ENCODE data around the gene MUCL3.
A peak's percentile ranks its signal among the peaks of the same experiment; 100 is the strongest.
"Not testable (repeated sequence)": the region's sequence is repeated elsewhere in the genome, so short reads cannot be mapped to it uniquely, and the experiment has no call there.

The MUCL3 gene

DNA sequence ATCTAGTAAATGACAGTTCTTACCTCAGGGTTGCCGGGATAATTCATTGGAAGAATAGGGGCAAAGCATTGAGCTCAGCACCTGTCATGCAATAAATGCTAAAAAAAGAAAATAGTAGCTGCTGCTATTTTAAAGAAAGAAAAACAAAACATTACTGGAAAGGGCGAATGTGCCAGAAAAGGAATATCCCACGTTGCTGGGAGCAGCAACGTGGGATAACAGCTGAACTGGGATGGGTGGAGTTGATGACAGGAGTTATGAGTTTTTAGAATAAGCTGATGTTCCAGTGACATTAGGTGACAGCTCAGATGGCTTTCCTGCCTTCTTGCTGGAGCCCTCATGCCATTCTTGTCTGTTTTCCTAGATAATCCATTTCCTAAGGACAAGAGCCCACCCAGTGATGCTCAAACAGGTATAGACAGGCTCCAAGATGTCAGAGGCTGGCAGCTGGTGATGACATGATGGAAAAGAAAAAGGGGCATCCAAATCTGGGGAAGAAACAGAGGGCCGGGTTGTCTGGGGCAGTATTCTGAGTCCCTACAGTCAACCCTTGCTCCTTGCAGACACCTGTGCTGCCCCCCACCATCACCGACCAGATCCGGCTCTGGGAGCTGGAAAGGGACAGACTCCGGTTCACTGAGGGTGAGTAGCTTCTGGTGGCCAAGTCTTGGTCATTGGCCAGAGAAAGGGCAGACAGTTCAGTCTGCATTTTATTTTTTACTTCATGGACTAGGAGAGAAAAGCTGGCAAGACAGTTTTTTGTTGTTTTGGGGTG, 27.8 kb upstream of the MUCL3 start:
- DNase-seq, result no peak

DNA sequence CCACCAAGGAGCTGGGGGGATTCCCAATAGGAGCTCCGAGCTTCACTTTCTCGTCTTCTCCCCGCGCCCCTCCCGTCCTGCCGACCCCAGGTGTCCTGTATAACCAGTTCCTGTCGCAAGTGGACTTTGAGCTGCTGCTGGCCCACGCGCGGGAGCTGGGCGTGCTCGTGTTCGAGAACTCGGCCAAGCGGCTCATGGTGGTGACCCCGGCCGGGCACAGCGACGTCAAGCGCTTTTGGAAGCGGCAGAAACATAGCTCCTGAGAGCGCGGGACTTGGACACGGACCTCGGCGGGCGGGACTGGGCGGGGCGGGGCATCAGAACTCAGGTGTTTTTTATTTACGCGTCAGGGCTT, 27.1 kb upstream of the MUCL3 start:
- DNase-seq, result no peak

DNA sequence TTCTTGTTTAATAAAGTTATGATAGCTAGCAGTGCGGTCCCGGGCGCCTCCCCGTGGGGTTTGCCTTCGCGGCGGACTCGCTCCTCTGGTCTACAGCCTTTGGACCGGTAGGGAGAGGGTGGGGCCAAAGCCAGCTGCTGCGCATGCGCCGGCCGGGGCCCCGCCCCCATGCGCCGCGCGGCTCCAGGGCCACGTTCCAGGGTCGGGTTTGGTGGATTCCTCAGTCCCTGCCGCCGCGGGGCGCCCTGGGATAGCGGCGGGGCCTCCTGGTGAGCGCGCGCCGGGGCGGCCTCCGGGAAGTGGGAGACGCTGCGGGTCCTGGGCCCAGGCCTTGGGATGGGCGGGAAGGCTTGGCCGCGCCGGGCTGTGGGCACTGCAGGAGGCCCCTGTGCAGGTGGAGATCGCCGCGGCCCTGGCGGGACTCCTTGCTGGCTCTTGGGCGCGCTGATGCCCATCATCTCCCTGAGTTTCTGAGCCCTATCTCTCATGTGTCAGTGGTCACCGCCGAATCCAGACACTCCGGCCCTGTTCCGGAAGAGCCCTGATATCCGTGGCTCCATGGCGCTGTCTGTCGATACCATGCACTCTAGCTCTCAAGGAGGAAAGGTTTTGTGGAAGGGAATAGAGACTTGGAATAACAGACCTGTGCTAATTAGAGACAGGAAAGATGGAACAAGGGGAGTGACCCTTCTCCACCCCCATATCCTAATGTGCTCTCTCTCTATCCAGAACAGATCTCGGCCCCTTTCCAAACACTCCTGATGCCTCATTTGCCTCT, 26.5 kb upstream of the MUCL3 start, which contains the start of gene VARS2:
Gene VARS2, plus strand, starts transcription at position 163 of the 778 bp plus-strand sequence. Its CDS starts 599 bp downstream, at position 762.
- peak; percentile 85 for DNase-seq

DNA sequence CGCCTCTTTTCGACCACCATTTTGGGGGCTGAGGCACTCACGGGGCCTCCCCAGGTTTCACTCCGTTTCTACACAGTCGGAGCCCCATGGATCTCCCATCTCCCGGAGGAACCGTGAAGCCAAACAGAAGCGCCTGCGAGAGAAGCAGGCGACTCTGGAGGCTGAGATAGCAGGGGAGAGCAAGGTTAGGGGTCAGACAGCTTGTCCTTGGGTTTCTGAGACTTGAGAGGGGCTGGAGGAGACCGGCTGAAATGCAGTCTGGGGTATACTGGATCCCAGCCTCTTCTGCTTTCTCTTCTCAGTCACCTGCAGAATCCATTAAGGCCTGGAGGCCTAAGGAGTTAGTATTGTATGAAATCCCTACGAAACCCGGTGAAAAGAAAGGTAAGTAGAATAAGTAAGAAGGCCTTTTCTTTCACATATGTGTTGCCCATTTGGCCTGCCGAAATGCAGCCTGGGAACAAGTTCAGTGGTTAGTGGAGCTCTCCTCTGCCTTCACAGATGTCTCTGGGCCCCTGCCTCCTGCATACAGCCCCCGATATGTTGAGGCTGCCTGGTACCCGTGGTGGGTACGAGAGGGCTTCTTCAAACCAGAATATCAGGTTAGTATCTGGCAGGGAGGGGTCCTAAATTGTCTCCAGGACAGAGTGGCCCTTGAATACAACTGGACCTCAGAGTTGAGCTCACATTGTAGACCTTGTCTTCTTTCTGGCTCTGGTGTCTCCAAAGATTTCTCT, 25.8 kb upstream of the MUCL3 start:
- no peak for DNase-seq

DNA sequence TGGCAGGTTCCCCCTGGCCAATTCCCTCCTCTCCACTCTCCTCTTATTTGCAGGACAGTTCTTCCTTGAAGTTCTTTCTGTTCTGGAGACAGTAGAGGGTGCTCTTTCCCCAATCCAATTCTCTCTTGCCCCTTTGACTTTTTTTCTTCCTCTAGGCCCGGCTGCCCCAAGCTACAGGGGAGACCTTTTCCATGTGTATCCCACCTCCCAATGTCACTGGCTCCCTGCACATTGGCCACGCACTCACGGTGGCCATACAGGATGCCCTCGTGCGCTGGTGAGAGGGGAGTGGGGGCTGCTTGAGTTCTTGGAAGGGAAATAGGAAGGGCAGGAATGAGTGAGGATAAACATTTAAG, 25.2 kb upstream of the MUCL3 start:
- DNase-seq, result peak; percentile 26

DNA sequence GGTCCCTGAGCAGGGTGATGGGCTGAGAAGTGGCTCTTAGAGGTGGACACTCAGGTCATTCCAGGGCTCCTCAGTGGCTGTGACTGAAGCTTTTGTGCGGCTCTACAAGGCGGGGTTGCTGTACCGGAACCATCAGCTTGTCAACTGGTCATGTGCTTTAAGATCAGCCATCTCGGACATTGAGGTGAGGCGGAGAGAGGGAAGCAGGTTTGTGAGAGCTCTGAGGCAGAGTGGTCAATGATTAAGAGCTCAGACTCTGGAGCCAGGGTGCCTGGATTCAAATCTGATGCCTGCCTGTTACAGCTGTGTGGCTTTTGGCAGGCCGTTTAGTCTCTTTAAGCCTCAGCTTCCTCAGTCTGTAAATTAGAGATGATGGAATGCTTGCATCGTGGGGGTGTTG, 23.7 kb upstream of the MUCL3 start:
- no peak for DNase-seq

DNA sequence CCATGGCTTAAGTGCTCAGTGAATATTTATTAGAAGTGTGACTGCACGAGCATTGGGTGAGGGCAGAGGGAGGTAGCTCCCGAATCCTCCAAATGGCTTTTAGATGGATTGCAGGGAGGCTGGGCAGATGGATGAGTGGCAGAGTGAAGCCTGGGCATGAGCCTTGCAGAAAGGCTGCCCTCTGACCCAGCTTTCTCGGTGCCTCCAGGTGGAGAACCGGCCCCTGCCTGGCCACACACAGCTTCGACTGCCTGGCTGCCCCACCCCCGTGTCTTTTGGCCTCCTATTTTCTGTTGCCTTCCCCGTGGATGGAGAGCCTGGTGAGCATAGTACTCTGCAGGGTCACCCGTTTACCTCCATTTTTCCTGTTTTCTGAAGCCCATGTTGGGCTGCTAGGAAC, 23.3 kb upstream of the MUCL3 start:
- no peak for DNase-seq

DNA sequence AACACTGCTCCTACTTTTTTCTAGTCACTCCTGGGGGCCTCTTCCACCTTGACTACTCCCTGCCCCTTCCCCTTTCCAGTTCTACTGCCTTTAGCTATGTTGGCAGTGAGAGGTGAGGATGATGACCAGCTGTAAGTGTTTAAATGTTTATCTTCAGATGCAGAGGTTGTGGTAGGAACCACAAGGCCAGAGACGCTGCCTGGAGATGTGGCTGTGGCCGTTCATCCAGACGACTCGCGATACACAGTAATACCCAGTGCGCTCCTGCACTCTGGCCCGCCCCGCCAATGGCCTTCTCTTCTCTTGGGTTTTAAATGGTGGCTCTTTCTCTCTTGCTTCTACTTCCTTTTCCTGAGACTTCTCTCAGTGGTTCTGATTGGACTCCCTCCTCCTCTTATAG, 22.1 kb upstream of the MUCL3 start:
- no peak for DNase-seq

DNA sequence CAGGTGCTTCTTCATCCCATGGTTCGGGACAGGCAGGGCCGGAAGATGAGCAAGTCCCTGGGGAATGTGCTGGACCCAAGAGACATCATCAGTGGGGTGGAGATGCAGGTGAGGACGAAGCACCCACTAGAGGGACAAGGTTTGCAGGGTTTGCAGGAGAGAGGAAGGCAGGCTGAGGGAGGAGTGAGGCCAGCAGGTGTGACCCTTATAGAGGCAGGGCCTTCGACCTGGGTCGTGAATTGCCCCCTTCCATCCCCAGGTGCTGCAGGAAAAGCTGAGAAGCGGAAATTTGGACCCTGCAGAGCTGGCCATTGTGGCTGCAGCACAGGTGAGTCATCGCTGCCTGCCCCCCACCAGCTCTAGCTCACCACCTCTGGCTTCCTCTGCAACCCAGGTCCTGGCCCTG, 18.3 kb upstream of the MUCL3 start:
- DNase-seq, result no peak

DNA sequence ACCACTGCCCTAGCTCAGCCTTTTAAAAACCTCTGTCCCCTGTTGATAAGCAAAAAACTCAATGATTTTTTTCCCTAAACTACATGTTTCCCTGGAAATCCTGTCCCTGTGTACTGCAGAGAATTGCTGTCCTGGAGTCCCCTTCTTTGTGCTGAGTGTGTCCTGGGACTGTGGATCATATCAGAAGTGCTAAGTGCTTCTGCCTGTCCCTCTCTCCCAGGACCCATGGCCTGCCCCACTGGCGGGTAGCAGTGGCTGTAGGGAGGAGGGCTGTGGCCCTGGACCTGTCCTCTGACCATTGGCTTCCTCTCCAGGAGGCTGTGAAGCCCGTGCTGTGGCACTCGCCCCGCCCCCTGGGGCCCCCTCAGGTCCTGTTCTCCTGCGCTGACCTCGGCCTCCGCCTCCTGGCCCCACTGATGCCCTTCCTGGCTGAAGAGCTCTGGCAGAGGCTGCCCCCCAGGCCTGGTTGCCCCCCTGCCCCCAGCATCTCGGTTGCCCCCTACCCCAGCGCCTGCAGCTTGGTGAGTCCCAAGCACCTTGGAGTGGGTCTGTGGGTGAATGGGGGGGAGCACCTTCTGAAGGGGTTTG, 16.6 kb upstream of the MUCL3 start:
- DNase-seq, result not testable (repeated sequence)

DNA sequence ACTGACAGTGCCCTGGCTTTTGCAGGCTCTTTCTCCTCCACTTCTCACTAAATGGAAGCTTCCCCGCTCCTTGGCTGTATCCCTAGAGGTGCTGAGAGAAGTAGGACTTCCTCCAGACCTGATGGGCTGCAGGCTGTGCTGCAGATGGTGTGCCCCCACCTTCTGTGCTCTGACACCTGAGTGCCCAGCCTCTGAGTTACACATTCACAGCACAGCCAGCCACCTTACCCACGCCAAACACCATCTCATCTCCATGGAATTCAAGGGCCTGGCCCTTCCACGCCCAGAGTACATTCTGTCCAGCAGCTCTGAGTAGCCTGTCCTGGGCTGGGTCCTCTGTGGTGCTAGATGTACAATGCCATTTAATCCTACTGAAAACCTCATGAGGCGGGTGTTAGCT, 14.1 kb upstream of the MUCL3 start:
- no peak for DNase-seq

DNA sequence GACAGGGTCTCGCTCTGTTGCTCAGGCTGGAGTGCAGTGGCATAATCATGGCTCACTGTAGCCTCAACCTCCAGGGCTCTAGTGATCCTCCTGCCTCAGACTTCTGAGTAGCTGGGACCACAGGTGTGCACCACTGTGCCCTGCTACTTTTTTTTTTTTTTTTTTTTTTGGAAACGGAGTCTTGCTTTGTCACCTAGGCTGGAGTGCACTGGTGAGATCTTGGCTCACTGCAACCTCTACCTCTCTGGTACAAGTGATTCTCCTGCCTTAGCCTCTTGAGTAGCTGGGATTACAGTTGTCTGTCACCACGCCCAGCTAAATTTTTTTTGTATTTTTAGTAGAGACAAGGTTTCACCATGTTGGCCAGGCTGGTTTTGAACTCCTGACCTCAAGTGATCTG, 13.7 kb upstream of the MUCL3 start:
- DNase-seq, result not testable (repeated sequence)

DNA sequence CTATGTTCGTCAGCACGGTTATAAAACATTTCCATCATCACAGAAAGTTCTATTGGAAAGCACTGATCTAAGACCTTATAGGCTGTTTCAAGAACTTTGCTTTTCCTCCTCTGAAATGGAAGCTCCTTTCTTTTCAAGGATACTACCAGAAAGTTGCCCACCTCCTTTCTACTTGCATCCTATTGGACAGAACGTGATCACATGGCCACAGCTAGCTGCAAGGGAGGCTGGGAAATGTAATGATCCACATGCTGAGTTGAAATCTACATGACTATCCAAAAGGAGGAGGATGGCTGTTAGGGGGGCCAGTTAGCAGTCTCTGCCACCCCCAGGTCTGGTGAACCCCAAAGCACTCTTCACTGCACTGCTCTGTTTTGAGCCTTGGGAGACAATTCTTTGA, 12.1 kb upstream of the MUCL3 start:
- DNase-seq, result no peak

DNA sequence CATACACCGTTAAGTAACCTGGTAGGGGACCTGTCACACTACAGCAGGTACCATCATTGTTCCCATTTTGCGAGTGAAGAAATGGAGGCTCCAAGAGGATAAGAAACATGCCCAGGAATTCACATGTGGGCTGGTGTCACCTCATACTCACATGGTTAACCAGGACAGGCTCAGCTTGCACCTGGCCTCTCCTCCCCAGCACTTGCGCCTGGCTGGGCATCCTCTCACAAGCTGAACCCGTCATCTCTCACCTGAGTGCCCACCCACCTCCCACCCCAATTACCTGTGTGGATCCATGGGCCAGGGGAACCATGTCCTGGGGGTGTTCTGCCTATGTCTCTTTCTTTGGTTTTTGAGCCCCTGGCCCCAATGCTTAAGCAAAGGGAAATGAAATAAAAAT, 10.3 kb upstream of the MUCL3 start:
- no peak for DNase-seq

DNA sequence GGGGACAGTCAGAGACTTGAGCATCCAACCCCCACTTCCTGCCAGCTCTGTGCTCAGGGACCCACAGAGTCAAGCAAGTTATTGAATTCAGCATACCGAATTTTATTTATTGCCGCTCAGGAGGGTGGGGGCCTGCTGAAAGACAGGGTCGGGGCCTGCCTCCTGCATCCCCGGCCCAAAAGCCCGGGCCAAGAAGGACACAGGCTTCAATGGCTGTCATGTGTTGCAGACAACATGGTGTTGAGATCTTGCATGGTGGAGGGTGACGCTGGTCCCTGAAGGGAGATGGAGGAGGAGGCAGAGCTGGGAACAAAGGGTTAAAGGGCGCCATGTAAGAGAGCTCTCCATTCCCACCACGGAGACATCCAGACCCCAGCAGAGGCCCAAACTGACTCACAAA, 9.5 kb upstream of the MUCL3 start:
- DNase-seq, result no peak

DNA sequence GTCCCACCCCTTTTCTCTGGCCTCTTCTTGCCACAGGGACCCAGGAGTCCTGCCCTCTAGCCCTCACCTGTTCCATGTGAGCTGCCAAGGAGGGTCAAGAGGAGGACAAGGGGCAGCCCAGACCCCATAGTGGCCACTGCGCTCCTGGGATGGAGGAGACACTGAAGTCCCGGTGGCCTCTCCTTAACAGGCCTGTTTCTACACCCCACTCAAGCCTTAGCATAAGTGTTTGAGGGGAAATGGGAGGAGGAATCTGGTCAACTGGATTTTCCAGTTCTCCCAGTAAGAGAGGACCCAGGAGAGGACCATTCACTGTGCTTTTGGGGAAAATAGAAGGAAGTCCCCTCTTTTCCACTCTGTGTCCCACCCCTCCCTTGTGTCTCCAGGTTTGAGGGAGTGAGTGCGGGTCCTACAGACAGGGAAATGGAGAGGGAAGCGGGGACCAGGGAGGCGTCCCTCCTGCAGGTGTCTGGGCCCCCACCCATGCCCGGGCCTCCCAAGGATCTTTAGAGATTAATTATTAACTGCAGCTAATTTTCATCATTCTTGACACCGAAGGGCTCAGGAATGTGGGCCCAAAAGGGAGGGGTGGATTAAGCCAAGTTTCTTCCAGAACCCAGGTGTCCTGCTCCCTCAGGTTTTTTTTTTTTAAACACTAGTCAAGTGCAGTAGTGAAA, 8.7 kb upstream of the MUCL3 start, which contains the start of gene SFTA2:
Gene SFTA2, minus strand, starts transcription at position 202 of the 677 bp plus-strand sequence. Its CDS starts 74 bp downstream, at position 128.
- DNase-seq, result no peak

DNA sequence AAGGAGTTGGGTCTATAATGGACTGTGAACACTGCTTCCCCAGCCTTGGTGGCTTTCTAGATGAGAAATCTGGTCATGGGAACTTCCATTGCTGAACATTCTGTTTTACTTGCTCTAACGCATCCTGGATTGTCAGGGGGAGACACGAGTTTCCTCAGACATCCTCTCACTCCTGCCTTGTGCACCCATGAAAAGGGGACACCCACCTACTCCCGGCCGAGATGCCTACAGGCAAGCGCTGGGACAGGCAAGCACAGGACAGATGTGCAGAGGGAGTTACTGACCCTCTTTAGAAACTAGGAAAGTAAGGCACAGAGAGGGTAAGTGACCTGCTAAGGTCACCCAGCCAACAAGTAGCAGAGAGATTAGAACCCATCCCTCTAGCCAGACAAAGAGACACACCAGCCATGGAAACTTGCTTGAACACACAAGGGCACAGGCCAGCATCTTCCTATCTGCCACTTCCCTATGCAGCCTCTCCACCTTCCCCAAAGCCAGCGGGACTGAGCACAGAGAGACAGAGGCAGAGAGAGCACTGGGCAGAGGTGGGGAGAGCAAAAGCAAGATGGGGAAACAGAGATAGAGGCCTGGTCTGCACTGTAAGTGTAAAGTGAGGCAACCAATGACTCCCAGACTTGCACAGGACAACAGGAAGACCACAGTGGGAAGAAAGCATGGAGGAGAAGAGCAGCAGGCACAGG, 8.0 kb upstream of the MUCL3 start:
- no peak for DNase-seq

DNA sequence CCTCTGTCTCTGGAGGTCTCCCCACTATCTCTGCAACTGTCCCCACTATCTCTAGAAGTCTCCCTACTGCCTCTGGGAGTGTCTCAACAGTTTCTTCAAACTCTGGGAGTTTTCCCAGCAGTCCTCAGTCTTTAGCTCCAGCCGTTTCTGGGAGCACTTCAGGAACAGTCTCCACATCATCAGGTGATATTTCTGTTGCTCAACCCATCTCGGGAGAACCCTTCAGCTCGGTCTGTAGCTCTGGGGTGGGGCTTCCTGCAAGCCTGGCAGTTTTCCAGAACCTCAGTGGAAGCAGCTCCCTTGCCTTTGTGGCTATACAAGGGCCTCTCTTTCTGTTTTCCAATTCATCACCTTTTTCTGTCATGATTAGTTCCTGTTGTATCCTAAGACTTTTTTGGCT, 5.8 kb upstream of the MUCL3 start:
- DNase-seq, result peak; percentile 53

DNA sequence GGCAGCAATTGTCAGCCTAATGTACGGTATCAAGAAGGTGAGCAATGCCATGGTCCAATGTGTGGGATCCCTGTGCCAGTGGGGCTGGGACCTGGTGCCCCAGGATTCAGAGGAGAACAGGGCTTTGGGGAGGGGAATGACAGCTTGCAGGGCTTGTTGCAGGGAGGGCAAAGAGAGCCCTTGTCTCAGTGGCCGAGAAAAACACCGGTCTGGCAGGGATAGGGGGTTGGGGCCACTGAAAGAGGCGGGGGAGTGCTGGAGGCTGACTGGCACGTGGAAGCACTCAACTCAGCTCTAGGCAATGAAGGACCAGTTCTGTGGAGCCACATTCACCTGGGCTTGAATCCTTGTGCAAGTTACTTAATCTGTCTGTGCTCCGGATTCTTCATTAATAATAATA, 3.5 kb upstream of the MUCL3 start:
- no peak for DNase-seq

DNA sequence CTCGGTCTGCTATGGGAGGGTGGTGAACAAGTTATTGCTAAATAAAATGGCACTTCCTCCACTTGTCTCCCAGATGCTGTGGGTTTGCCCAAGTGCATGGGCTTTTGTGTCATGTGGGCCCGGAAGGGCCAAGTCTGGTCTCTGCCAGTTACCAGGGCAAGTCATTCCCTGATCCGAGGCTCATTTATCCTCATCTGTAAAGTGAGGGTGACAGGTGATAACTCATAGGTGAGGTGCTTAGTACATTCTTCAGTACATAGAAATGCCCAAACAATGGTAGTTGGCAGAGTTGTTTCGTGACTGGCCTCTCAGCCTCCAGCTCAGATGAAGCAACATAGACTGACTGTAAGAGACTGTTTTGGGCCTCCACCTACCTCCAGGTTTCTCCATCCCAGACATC, 2.0 kb upstream of the MUCL3 start:
- no peak for DNase-seq

DNA sequence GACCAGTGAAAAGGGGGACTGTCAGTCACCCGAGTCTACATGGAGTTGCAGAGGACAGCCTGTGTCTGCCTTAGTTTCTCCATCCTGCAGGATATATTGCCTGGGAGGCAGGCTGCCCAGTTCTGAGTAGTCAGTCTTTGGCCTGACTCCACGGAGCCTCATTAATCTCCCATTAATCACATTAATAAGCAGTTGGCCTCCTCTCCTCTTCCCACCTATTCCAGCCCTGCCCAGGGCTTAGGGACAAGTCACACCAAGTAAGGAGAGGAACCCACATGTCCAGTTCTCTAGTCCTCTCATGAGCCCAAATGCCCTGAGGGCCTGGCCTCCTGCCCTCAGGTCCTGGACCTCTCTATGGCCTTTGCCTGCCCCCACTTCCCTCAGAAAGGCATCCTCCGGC, 1.3 kb upstream of the MUCL3 start:
- no peak for DNase-seq

Data from NCI-H345 (cell line).